DMS114 treated with DMSO at 0.1 percent for 48 hours (cell line): ENCODE measurements around the gene LINC00632.

Experiments used
- DNase-seq: peaks from one replicate; lab custom pipeline; 2025; ENCODE audit not compliant: unreplicated experiment; lab: John Stamatoyannopoulos, UW

LINC00632 gene

GRCh38 chrX:140764401-140764919 is 54.9 kb downstream of the LINC00632 start:
- peak; percentile 1 for DNase-seq

- no peak for DNase-seq
Measured at GRCh38 chrX:140765043-140765784, 55.7 kb downstream of the LINC00632 start.

GRCh38 chrX:140766024-140766611 is 56.6 kb downstream of the LINC00632 start:
- DNase-seq, result peak; percentile 18

- no peak for DNase-seq
Measured at GRCh38 chrX:140767646-140768045, 58.1 kb downstream of the LINC00632 start.

GRCh38 chrX:140775211-140775610 is 65.7 kb downstream of the LINC00632 start:
- no peak for DNase-seq

- DNase-seq, result no peak
Measured at GRCh38 chrX:140776320-140776719, 66.8 kb downstream of the LINC00632 start.

- DNase-seq, result no peak
Measured at GRCh38 chrX:140794642-140795041, 85.1 kb downstream of the LINC00632 start.

GRCh38 chrX:140799216-140799615 is 89.7 kb downstream of the LINC00632 start:
- no peak for DNase-seq

GRCh38 chrX:140804292-140804691 is 94.7 kb downstream of the LINC00632 start:
- DNase-seq, result no peak

GRCh38 chrX:140815868-140816267 is 106.3 kb downstream of the LINC00632 start:
- no peak for DNase-seq

- DNase-seq, result no peak
Measured at GRCh38 chrX:140817943-140818342, 108.4 kb downstream of the LINC00632 start.

GRCh38 chrX:140821280-140821679 is 111.7 kb downstream of the LINC00632 start:
- no peak for DNase-seq

GRCh38 chrX:140822184-140822583 is 112.6 kb downstream of the LINC00632 start:
- DNase-seq, result no peak

- no peak for DNase-seq
Measured at GRCh38 chrX:140822861-140823260, 113.3 kb downstream of the LINC00632 start.

- DNase-seq, result no peak
Measured at GRCh38 chrX:140836874-140837273, 127.3 kb downstream of the LINC00632 start.
